HG02623 (cell line): ENCODE data around the gene DCBLD1.
"Not testable (repeated sequence)": the region's sequence is repeated elsewhere in the genome, so short reads cannot be mapped to it uniquely, and the experiment has no call there.

Experiments used
- ATAC-seq: cut with Tn5 transposase; IDR thresholded peaks from one replicate; pipeline ENCODE4 v1.9.1; 2021; ENCODE audit warnings: moderate library complexity; ENCODE audit not compliant: unreplicated experiment

The DCBLD1 gene

GRCh38 chr6:117497237-117497636, 14.8 kb downstream of the DCBLD1 start:
- ATAC-seq = no peak

GRCh38 chr6:117498159-117498558, 15.7 kb downstream of the DCBLD1 start:
- peak; percentile 51 for ATAC-seq

GRCh38 chr6:117501722-117502121, 19.2 kb downstream of the DCBLD1 start:
- ATAC-seq = no peak

GRCh38 chr6:117502580-117502979, 20.1 kb downstream of the DCBLD1 start:
- ATAC-seq = no peak

- ATAC-seq = no peak
Observed at GRCh38 chr6:117503211-117503610, 20.7 kb downstream of the DCBLD1 start.

GRCh38 chr6:117504478-117505144, 22.1 kb downstream of the DCBLD1 start:
- no peak for ATAC-seq

GRCh38 chr6:117505311-117505710, 22.8 kb downstream of the DCBLD1 start:
- no peak for ATAC-seq

GRCh38 chr6:117506180-117506835, 23.8 kb downstream of the DCBLD1 start:
- ATAC-seq = no peak

GRCh38 chr6:117506907-117507306, 24.4 kb downstream of the DCBLD1 start:
- no peak for ATAC-seq

GRCh38 chr6:117508450-117508971, 26.0 kb downstream of the DCBLD1 start:
- no peak for ATAC-seq

GRCh38 chr6:117509021-117509420, 26.5 kb downstream of the DCBLD1 start:
- no peak for ATAC-seq

GRCh38 chr6:117512056-117512828, 29.8 kb downstream of the DCBLD1 start:
- no peak for ATAC-seq

- ATAC-seq = no peak
Observed at GRCh38 chr6:117512987-117513573, 30.6 kb downstream of the DCBLD1 start.

- ATAC-seq = no peak
Observed at GRCh38 chr6:117513778-117514365, 31.4 kb downstream of the DCBLD1 start.

GRCh38 chr6:117514655-117515054, 32.2 kb downstream of the DCBLD1 start:
- ATAC-seq = no peak

- no peak for ATAC-seq
Observed at GRCh38 chr6:117515326-117515725, 32.9 kb downstream of the DCBLD1 start.

- not testable (repeated sequence) for ATAC-seq
Observed at GRCh38 chr6:117517995-117518394, 35.5 kb downstream of the DCBLD1 start.

- ATAC-seq = no peak
Observed at GRCh38 chr6:117518870-117519269, 36.4 kb downstream of the DCBLD1 start.

- no peak for ATAC-seq
Observed at GRCh38 chr6:117520603-117521395, 38.3 kb downstream of the DCBLD1 start.
